Stimulated activated CD8-positive, alpha-beta memory T cell treated with anti-CD3 and anti-CD28 coated beads, Interleukin-15, amount 100 ng/mL, for 1 hour (primary cell): ENCODE results near the gene CST8.

Experiments used
- DNase-seq: peaks from one replicate; pipeline ENCODE4 v3.0.0-alpha.2; 2020; ENCODE audit warnings: low read depth

Gene CST8

DNA sequence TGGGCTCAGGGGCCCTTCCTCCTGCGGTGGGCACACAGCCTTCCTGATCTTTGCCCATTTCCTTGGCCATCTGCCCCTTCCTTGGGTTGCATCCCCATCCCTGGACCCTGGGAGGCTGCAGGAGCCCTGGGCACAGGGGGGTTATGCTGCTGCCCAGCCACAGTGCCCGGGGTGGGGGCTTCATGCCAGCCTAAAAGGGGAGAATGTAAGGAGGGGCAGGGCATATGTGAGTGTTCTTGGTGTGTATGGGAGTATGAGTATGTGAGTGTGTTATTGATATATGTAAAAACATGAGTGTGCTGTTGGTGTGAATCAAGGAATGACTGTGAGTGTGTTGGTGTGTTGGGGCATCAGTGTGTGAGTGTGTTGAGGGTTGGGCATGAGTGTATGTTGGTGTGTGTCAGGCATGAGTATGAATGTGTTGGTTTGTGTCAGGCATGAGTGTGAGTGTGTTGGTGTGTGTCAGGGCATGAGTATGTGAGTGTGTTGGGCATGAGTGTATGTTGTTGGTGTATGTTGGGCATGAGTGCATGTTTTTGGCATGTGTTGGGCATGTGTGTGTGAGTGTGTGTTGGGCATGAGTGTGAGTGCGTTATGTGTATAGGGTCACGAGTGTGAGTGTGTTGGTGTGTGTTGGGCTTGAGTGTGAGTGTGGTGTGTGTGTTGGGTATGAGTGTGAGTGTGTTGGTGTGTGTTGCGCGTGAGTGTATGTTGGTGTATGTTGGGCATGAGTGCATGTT is 14.7 kb upstream of the CST8 start:
- no peak for DNase-seq

- no peak for DNase-seq
Observed at GRCh38 chr20:23477223-23477622, 13.7 kb upstream of the CST8 start.

- no peak for DNase-seq
Observed at GRCh38 chr20:23479043-23479442, 11.9 kb upstream of the CST8 start.

DNA sequence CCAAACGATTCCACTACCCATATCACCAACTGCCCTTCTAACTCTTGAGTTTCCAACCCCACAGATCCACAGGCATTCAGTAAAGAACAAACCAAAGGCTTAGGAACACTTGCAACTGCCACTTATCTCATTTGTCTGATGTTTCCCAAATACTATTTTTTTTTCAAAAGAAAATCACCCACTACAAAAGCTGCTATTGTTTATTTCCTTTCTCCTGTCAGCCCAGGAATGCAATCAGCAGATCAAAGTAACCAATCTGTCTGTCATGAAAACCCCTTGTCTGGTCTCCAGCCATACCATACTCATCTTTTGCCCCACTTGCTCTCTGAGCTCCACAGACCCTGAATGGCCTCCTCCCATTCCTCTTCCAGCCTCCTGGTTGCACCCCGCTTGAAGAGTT is 8.8 kb upstream of the CST8 start:
- no peak for DNase-seq

DNA sequence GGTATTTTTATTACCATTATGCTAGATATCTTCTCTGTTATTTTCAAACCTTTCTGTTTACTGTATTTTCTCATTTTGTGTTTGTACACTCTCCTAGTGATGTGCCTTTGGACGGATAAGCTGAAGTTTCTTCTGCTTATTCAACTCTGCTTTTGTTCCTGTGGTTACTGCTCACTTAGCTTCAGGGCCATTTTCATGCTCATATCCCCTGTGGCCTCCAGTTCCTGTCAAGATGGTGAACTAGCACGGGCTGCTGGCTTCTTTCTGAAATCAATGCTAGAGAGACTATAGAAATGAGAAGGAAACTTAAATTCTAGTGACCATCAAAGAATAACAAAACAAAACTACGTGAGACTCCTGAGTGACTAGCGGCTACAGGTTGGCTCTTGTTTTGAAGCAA is 6.8 kb upstream of the CST8 start:
- no peak for DNase-seq

GRCh38 chr20:23488470-23488869 is 2.4 kb upstream of the CST8 start:
- DNase-seq = no peak

- DNase-seq = no peak
Observed at GRCh38 chr20:23488996-23489395, 1.9 kb upstream of the CST8 start.

DNA sequence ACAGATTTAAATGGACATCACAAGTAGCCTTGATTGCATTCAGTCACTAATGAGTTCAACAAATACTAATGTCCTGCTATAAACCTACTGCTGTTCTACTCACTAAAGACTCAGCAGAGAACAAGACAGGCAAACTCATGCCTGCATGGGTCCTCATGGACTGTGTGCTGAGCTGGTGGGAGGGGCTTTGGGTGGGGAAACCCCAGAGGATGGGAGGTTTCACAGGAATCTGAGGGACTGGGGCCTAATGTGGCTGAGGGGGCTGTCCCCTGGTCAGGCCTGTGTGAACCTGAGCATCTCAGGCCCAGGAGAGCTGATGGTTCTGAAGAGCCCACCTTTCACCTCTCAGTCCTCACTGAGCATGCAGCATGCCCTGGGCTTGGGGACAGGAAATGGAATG is 1.4 kb downstream of the CST8 start:
- no peak for DNase-seq

GRCh38 chr20:23493172-23493772 is 2.4 kb downstream of the CST8 start:
- no peak for DNase-seq

GRCh38 chr20:23497536-23497935 is 6.6 kb downstream of the CST8 start:
- DNase-seq = no peak

DNA sequence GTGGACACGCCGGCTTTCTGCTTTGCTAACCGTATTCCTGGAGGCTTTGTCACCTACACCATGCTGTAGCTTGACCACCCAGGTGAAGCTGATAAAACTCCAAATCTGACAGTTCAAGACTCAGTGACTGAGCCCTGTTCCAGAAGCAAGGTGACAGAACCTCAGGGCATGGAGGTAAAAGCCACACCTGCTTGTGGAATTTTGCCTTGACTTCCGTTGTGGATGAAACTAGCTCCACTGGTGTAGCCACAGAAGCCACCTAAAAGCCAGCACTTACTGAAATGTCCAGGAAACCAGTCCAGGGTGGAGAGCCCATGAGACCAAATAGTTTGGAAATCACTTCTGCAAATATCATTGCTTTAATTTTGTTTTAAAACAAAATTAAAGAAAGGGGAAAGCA is 11.0 kb downstream of the CST8 start:
- no peak for DNase-seq

- no peak for DNase-seq
Observed at GRCh38 chr20:23503649-23504048, 12.7 kb downstream of the CST8 start.

DNA sequence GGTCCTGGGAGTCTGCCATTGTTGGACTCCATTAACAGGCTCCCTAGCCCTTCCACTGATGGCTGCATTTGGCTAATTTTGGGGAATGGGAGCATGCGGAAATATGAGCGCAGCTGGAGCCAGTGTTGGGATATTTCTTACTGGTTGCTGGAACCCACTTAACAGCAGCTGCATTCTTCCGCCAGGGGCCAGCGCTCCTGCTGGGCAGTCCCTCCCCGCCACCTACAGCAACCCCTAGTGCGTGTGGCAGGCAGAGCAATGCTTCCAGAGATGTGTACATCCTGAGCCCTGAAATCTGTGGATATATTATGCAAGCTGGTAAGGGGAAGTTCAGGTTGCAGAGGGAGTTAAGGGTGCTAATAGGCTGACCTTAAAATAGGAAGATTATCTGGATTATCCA is 16.4 kb downstream of the CST8 start:
- no peak for DNase-seq

DNA sequence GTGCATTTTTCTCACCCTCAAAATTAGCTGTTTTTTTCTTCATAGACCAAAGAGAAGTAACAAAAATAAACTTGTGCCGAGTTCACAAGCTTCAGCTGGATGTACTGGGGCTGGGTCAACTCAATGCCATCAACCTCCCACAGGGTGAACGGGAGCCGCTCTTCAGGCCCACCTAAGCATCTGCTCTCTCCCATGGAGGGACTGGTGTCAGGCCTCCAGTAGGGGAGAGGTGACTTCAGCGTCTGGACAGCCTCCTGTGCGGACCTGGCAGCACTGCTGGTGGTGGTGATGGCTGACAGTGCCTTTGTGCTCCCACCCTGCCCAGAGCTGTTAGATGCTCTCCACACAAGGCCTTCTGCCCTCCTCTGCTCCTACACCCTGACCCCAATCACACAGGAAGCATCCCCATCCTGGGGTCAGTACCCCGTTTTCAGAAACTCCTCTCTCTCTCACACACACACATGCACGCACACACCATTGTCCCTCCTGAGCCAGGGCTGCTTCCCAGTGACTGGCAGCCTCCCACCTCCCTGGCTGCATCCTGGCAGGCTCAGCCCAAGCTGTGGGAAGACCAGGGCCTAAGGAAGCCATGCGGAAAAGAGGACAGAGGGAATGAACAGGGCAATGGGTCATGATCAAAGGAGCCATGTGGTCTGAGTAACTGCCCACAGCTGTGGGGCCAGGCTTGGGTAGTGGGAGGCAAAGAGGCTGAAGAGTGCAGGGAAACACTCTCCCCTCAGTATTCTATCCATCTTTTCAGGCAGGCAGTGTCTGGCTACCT is 17.7 kb downstream of the CST8 start:
- DNase-seq = no peak

GRCh38 chr20:23509247-23509913 is 18.5 kb downstream of the CST8 start:
- DNase-seq = no peak

DNA sequence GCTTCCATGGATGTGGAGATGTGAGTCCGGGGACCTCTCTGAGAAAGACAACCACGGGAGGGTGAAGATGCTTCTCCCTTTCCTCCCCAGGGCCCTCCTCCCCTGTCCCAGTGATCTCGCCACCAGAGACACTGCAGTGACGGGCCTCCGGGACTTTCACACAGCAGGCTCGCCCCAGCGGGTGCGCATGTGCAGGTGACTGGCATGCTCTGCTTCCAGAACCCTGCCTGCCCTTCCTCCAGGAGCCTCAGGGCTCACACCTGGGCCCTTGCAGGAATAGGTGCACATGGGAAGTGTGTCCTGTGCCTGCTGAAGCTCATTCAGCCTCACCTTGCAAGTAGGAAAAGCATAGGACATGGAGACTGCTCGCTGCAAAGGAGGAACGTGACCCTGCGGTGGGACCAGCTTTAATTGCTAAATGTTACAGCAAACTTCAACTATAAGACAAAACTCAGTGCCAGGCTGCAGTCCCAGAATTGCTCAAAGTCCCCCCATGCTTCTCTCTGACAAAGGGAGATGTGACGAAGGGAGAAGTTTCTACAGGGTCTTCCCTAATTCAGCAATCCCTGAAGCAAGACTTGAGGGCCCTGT is 19.2 kb downstream of the CST8 start:
- DNase-seq = no peak

DNA sequence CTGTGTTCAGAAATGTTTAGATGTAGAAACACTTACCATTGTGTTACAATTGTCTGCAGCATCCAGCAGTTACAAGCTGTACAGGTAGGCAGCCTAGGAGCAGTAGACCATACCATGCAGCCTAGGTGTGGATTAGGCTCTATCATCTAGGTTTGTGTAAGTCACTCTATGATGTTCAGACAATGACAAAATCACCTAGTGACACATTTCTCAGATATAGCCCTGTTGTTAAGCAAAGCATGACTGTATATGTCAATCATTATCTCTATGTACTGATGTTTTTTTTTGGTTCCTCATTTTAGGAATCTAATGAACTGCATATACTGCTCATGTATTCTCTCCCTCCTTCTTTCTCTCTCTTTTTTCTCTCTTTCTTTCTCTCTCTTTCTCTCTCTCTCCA is 22.2 kb downstream of the CST8 start:
- no peak for DNase-seq

GRCh38 chr20:23514848-23515247 is 23.9 kb downstream of the CST8 start:
- no peak for DNase-seq

DNA sequence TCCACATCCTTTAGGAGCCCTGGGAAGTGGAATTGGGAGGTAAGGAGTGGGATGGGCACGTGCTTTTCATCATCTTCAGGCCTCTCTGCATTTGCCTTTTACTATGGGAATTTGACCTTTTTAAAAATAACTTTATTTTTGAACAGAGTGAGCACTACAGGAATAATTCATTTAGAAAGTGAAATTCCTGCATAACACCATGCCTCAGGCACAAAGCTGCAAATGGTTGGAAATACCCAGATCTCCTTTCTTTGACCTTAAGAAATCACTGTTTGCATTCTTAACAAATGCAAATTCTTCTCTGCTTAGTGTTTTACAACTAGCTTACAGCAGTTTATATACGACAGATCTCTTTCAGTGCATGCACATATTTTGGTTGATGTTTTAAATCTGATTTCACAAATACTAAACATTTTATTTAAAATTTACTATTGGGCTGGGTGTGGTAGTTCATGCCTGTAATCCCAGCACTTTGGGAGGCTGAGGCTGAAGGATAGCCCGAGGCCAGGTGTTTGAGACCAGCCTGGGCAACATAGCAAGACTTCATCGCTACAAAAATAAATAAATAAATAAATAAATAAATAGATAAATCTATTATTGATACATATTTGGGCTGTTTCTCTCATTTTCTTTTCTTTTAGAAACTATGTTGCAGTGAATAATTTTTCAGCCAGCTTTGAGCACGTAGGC is 24.5 kb downstream of the CST8 start:
- DNase-seq = no peak

DNA sequence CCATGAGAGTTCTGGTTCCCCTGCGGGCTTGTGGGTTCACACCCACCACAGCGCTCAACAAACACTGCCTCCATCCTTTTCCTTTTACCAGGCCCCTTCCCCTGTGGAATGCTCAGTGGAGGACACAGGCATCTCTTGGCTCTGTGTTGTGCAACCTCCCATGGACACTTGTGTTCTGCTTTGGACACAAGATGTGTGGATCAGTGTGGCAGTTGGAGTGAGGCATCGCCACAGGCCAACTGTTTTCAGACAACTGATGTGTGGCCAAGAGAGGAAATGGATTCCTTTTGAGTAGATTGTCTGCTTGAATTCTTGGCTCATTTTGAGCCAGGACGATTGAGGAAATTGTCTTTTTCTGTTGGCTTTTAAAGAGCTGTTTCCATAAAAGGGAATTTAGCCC is 26.8 kb downstream of the CST8 start:
- DNase-seq = no peak

DNA sequence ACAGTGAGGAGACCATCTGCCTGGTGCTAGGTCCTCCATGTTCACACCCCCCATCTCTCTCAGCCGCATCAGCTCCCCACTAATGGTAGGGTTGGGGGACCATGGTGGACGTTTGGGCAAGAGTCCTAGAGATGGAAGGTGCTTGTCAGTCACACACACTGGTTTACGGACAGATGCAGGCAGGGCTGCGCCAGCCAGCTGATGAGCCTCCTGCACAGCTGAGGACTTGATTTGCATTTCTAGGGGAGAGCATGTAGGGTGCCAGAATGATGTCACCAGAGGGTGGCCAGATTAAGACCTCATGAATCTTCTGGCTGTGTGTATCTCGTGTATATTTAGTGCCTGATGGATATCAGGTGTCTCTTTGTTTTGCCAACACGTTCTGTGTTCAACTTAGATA is 28.6 kb downstream of the CST8 start:
- DNase-seq = no peak

GRCh38 chr20:23520185-23520584 is 29.3 kb downstream of the CST8 start:
- no peak for DNase-seq
